IMR-90 (cell line): ENCODE results near the gene CDNF. TPM values are rescaled to one million over a fixed set of nuclear protein-coding genes. Genes with fewer than 3 reads are reported as not detected.

ENCODE experiments used
- ATAC-seq: fragments of 200-7000 bp; cut with Tn5 transposase; 2 replicates; pipeline ENCODE4 v1.9.1; 2020; ENCODE audit warnings: low read depth, mild to moderate bottlenecking, moderate library complexity
- BruUV-seq: library from RNA; stranded (reverse); fragments of 400-500 nt; replicated peaks from 2 replicates; lab custom pipeline; 2021; lab: Mats Ljungman, UMichigan
- CTCF ChIA-PET: fragments of 300-600 bp; formaldehyde crosslinking; extraction: SDS; loops from one replicate; lab custom pipeline; 2021; ENCODE audit warnings: antibody characterized with exemption; lab: Yijun Ruan, JAX
- POLR2A ChIA-PET: fragments of 300-600 bp; sonication (Branson Sonifier 250); formaldehyde crosslinking; loops from one replicate; lab custom pipeline; 2022; ENCODE audit warnings: antibody characterized with exemption; ENCODE audit not compliant: unreplicated experiment; lab: Charles Lee
- DNase-seq: peaks from one replicate; pipeline ENCODE4 v3.0.0; 2013
- H2AFZ ChIP-seq: replicated peaks from 2 replicates; pipeline ENCODE3; 2013; ENCODE audit warnings: low read length, mild to moderate bottlenecking; ENCODE audit not compliant: poor library complexity
- H2AK5ac ChIP-seq: 2 replicates; pipeline ENCODE4 v1.6.1; 2013; ENCODE audit warnings: low read depth, low read length, inconsistent platforms
- H2AK9ac ChIP-seq: replicated peaks from 2 replicates; pipeline ENCODE3; 2013; ENCODE audit warnings: mild to moderate bottlenecking, low read depth, low read length, moderate library complexity; ENCODE audit not compliant: poor library complexity
- H2BK120ac ChIP-seq: 2 replicates; pipeline ENCODE4 v1.6.1; 2013; ENCODE audit warnings: low read depth, low read length, inconsistent platforms
- H2BK15ac ChIP-seq: 3 replicates; pipeline ENCODE4 v1.6.1; 2013; ENCODE audit warnings: low read depth, low read length, inconsistent platforms
- H2BK20ac ChIP-seq: 2 replicates; pipeline ENCODE4 v1.6.1; 2013; ENCODE audit warnings: low read depth, mild to moderate bottlenecking, inconsistent platforms, low read length, moderate library complexity
- H2BK5ac ChIP-seq: 2 replicates; pipeline ENCODE4 v1.6.1; 2013; ENCODE audit warnings: mild to moderate bottlenecking, low read depth, low read length, inconsistent platforms; ENCODE audit not compliant: poor library complexity, severe bottlenecking
- H3K14ac ChIP-seq: replicated peaks from 2 replicates; pipeline ENCODE4 v1.6.1; 2013; ENCODE audit warnings: low read depth, low read length, inconsistent platforms
- H3K18ac ChIP-seq: 2 replicates; pipeline ENCODE4 v1.6.1; 2013; ENCODE audit warnings: low read depth, low read length, control low read depth
- H3K23ac ChIP-seq: 2 replicates; pipeline ENCODE4 v1.6.1; 2013; ENCODE audit warnings: low read depth, low read length, inconsistent platforms
- H3K27ac ChIP-seq: 2 replicates; pipeline ENCODE4 v1.5.1; 2013; ENCODE audit warnings: mild to moderate bottlenecking, control low read depth, low read length; ENCODE audit not compliant: insufficient read depth
- H3K27me3 ChIP-seq: 2 replicates; pipeline ENCODE4 v1.6.1; 2013; ENCODE audit warnings: low read length; ENCODE audit not compliant: control insufficient read depth, insufficient read depth
- H3K36me3 ChIP-seq: 2 replicates; pipeline ENCODE4 v1.6.1; 2013; ENCODE audit warnings: low read length, mixed read lengths; ENCODE audit not compliant: control insufficient read depth, insufficient read depth
- H3K4ac ChIP-seq: 2 replicates; pipeline ENCODE4 v1.6.1; 2013; ENCODE audit warnings: low read depth, low read length, inconsistent platforms
- H3K4me1 ChIP-seq: 2 replicates; pipeline ENCODE4 v1.6.1; 2013; ENCODE audit warnings: low read length, mixed read lengths; ENCODE audit not compliant: control insufficient read depth, insufficient read depth
- H3K4me2 ChIP-seq: 2 replicates; pipeline ENCODE4 v1.6.1; 2013; ENCODE audit warnings: low read depth, mild to moderate bottlenecking, control low read depth, low read length, moderate library complexity
- H3K4me3 ChIP-seq: 2 replicates; pipeline ENCODE4 v1.5.1; 2013; ENCODE audit warnings: low read depth, mild to moderate bottlenecking, control low read depth, low read length, moderate library complexity; ENCODE audit not compliant: insufficient read depth
- H3K56ac ChIP-seq: 2 replicates; pipeline ENCODE4 v1.6.1; 2013; ENCODE audit warnings: low read length, inconsistent platforms; ENCODE audit not compliant: insufficient read depth; ENCODE audit errors: extremely low read depth
- H3K79me1 ChIP-seq, 2 experiments: 2 replicates each; pipeline ENCODE4 v1.6.1; 2013; ENCODE audit warnings: low read length in 2 of 2, inconsistent platforms in 1 of 2, low read depth in 1 of 2
- H3K9ac ChIP-seq: 2 replicates; pipeline ENCODE4 v1.6.1; 2013; ENCODE audit warnings: low read depth, low read length, control low read depth
- H3K9me1 ChIP-seq: 2 replicates; pipeline ENCODE4 v1.6.1; 2013; ENCODE audit warnings: low read length, inconsistent platforms; ENCODE audit not compliant: insufficient read depth
- H3K9me3 ChIP-seq: 2 replicates; pipeline ENCODE4 v1.6.1; 2013; ENCODE audit warnings: low read length; ENCODE audit not compliant: control insufficient read depth, insufficient read depth
- H4K20me1 ChIP-seq: 2 replicates; pipeline ENCODE4 v1.6.1; 2013; ENCODE audit warnings: low read length, inconsistent platforms; ENCODE audit not compliant: insufficient read depth
- H4K5ac ChIP-seq: 2 replicates; pipeline ENCODE4 v1.6.1; 2013; ENCODE audit warnings: mild to moderate bottlenecking, low read depth, low read length, control low read depth
- H4K8ac ChIP-seq, 2 experiments: 2 replicates each; pipeline ENCODE4 v1.6.1; 2013; ENCODE audit warnings: low read depth in 2 of 2, low read length in 2 of 2, control low read depth in 1 of 2, inconsistent platforms in 1 of 2
- H4K91ac ChIP-seq: 2 replicates; pipeline ENCODE4 v1.6.1; 2013; ENCODE audit warnings: low read depth, low read length, inconsistent platforms; ENCODE audit not compliant: insufficient read depth
- CEBPB ChIP-seq: IDR thresholded peaks from 2 replicates; pipeline ENCODE4 v1.6.1; 2012; ENCODE audit warnings: low read depth, low read length, improper control_type of control experiment
- FOS ChIP-seq: fragments of 150-350 bp; IDR thresholded peaks from 2 replicates; pipeline ENCODE4 v1.6.1; 2016; ENCODE audit warnings: low read depth, low read length
- MAFK ChIP-seq: IDR thresholded peaks from 2 replicates; pipeline ENCODE4 v1.6.1; 2012; ENCODE audit warnings: low read depth, low read length, improper control_type of control experiment
- MAZ ChIP-seq: IDR thresholded peaks from 2 replicates; pipeline ENCODE4 v1.6.1; 2012; ENCODE audit warnings: low read depth, mild to moderate bottlenecking, low read length, improper control_type of control experiment, moderate library complexity, borderline replicate concordance
- POLR2A ChIP-seq: IDR thresholded peaks from 2 replicates; pipeline ENCODE4 v1.6.1; 2012; ENCODE audit warnings: mild to moderate bottlenecking, low read depth, low read length
- RCOR1 ChIP-seq: IDR thresholded peaks from 2 replicates; pipeline ENCODE4 v1.6.1; 2012; ENCODE audit warnings: mild to moderate bottlenecking, low read length, improper control_type of control experiment; ENCODE audit not compliant: insufficient replicate concordance
- SMC3 ChIP-seq: fragments of 150-350 bp; IDR thresholded peaks from 2 replicates; pipeline ENCODE4 v1.6.1; 2016; ENCODE audit warnings: low read depth, mild to moderate bottlenecking, antibody characterized with exemption, low read length, moderate library complexity
- WGBS, 2 experiments: methylation state at CpG; one replicate each; pipeline versions ENCODE4 v1.1.5 to v1.1.7; 2013; ENCODE audit warnings: missing lambda C conversion rate in 2 of 2; ENCODE audit not compliant: insufficient read length in 1 of 2; ENCODE audit errors: extremely low coverage in 2 of 2; 5-methylcytosine and 5-hydroxymethylcytosine counted together
- dilution Hi-C: fragments of 300-500 bp; cut with HindIII; formaldehyde crosslinking; loops from one replicate; pipeline ENCODE4 v1.14.3; 2018; ENCODE audit warnings: low sequenced_read_pairs; ENCODE audit not compliant: unreplicated experiment
- in situ Hi-C: fragments of 300-500 bp; cut with MboI; formaldehyde crosslinking; loops from 3 replicates; pipeline ENCODE4 v1.14.3; 2019; ENCODE audit warnings: low sequenced_read_pairs, inconsistent platforms, mixed read lengths
- intact Hi-C: fragments of 100-400 bp; cut with micrococcal nuclease; formaldehyde crosslinking; loops from 2 replicates; pipeline ENCODE4 v1.10.0; 2022
- polyA plus RNA-seq, 3 experiments: library from polyadenylated mRNA; depleted of rRNA; stranded (reverse); fragments of >200 nt; gene quantifications; 2 replicates each; pipeline ENCODE4 v1.2.3, GENCODE V29; 2012; ENCODE audit warnings: low replicate concordance in 1 of 3
- total RNA-seq: library from RNA; depleted of rRNA; stranded (reverse); fragments of >200 nt; gene quantifications from 2 replicates; pipeline ENCODE4 v1.2.3, GENCODE V29; 2012
- TF ChIP-seq, protein P1 (sequence below): fragments of 150-350 bp; IDR thresholded peaks from 2 replicates; pipeline ENCODE4 v1.6.1; 2016; ENCODE audit warnings: low read depth, mild to moderate bottlenecking, low read length, moderate library complexity, borderline replicate concordance

Gene CDNF
- total and polyA plus RNA-seq, 2 of the 4 experiments (the other 2 are of a cell fraction) = 0.72 to 1.3 TPM

- POLR2A ChIA-PET = no interaction called here
- Histone ChIP-seq H3K27ac (no peak overlapping the region), H3K9ac (no peak overlapping the region), H3K4me3 (no peak overlapping the region), H2BK20ac (no peak overlapping the region), H2BK120ac (no peak overlapping the region), H3K36me3 (no peaks in the 10 kb centered on the region), H3K27me3 (peaks cover 2% of the 10 kb centered on the region; the same call in 1 of the 2 replicates), H3K56ac (no peak overlapping the region), H3K18ac (no peak overlapping the region), H3K14ac (no peak overlapping the region), H2BK15ac (no peak overlapping the region), H2AK9ac (no peak overlapping the region), H2AFZ (no peak overlapping the region), H2AK5ac (no peak overlapping the region), H4K91ac (no peak overlapping the region), H3K9me3 (no peaks in the 10 kb centered on the region), H3K23ac (no peak overlapping the region), H3K4ac (no peak overlapping the region), H3K4me2 (no peak overlapping the region), H2BK5ac (no peak overlapping the region), H4K8ac (no peak overlapping the region), H4K5ac (no peak overlapping the region), H3K9me1 (no peaks in the 10 kb centered on the region), H3K4me1 (no peaks in the 10 kb centered on the region), H4K20me1 (no peaks in the 10 kb centered on the region), H3K79me1 (no peaks in the 10 kb centered on the region)
- DNase-seq (no peak), ATAC-seq (no peak)
- CTCF ChIA-PET = interaction anchor here (0.6 kb wide), 2 partner anchors 14 to 29 kb away, joined by 3 to 4 read pairs; no protein-coding TSS in a partner anchor
- WGBS, 2 experiments = 60% methylated on average over 1 of the region's 9 CpGs; no CpG with 5 or more reads in 1 of the 2 experiments
- TF ChIP-seq RCOR1 (no peak), MAFK (no peak), SMC3 (no peak), CEBPB (no peak), MAZ (no peak), FOS (no peak), POLR2A (no peak)
- TF ChIP-seq, protein P1, sequence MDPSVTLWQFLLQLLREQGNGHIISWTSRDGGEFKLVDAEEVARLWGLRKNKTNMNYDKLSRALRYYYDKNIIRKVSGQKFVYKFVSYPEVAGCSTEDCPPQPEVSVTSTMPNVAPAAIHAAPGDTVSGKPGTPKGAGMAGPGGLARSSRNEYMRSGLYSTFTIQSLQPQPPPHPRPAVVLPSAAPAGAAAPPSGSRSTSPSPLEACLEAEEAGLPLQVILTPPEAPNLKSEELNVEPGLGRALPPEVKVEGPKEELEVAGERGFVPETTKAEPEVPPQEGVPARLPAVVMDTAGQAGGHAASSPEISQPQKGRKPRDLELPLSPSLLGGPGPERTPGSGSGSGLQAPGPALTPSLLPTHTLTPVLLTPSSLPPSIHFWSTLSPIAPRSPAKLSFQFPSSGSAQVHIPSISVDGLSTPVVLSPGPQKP = no peak
- in situ Hi-C loops = loop anchor here (25.0 kb wide), 1 partner anchor 624 kb away; no protein-coding TSS in a partner anchor
- no TSS peak for BruUV-seq
- intact Hi-C loops = no loop called here
- dilution Hi-C loops = no loop called here
Observed at GRCh38 chr10:14810969-14811953, 26.6 kb downstream of the CDNF start.
